ENCODE data around the gene CAMSAP2.

CAMSAP2 gene

DNA sequence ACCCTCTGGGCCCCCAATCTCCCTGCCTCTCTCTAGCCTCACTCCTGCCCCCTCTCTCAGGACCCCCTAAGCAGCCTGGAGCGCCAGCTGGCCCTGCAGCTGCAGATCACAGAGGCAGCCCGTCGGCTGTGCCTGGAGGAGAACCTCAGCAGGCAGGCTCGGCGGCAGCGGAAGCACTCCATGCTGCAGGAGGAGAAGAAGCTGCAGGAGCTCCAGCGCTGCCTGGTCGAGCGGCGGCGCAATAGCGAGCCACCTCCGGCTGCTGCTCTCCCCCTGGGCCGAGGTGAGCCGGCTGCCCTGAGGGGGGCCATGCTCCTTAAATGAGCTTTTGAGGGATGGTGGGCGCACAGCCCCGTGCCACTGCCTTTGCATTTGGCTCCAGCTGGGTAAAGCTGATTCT, 162.2 kb downstream of the CAMSAP2 start:
- no peak for DNase-seq

DNA sequence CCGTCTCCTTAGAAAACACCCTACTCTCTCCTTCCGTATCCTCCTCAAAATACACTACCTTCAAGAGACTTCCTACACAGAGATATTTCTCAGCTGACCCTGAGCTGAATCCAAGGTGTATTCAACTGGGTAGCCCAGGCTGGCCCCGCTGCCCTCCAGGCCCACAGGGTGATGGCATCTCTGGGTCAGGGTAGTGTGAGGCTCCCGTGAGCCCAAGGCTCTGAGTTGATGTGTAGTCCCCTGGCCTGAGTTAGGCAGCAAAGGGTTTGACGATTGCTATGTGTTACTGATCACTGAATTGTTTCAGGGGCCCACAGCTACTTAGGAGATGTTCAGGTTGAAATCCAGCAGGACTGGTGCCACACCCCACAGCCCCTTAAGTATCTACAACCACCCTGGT, 162.7 kb downstream of the CAMSAP2 start:
- no peak for DNase-seq

DNA sequence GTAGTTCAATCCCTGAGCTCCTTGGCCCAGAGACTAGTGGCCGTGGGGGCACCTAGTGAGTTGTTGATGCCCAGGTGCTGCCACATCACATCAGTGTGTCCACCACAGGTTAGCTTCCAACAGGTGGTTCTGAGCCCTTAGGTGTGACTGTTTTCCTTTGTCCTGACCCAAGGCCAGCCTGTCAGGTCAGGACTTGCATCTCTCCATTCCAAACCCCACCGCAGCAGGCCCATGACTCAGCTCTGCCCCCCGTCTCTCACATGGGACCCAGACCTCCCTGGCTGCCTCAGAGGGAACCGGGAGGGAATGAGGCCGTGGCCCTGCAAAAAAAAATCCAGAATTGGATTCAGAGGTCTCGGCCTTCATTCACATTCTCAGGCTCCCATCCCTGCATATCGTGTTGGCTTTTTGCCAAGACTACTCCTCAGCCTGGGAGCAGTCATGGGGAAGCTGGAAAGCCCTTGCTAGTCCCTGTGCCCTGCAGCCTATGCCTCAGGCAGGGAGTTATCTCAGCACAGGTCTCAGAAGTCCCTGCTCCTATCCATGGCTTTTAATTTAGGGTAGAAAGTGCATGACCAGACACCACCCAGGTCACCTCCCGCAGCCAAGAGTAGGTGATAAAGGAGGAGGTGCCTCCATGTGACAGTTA, 163.2 kb downstream of the CAMSAP2 start:
- DNase-seq: no peak

DNA sequence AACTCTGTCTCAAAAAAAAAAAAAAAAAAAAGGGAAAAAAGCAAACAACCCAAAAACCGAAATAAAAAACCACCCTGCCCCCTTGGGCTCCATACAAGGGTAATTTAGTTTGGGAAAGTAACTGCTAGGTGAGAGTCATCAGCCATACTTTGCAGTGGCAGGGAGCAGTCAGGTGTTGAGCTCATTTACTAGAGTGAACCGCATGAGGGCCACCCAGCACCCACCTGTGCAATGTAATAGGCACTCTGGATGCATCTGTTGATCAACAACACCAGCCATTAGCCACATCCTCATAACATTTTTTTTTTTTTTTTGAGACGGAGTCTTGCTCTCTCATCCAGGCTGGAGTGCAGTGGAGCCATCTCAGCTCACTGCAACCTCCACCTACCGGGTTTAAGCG, 165.1 kb downstream of the CAMSAP2 start:
- DNase-seq: no peak

DNA sequence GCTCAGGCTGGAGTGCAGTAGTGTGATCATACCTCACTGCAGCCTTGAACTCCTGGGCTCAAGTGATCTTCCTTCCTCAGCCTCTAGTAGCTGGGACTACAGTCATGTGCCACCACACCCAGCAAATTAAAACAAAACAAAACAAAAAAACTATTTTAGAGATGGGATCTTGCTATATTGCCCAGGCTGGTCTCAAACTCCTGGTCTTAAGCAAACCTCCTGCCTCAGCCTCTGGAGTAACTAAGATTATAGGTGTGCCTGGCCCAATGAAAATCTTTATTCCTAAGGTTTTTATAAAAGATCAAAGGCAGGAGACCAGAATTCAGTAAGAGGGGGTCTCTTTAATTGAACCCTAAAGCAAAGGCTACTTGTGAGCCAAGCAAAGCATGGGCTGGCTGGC, 166.1 kb downstream of the CAMSAP2 start:
- no peak for DNase-seq

DNA sequence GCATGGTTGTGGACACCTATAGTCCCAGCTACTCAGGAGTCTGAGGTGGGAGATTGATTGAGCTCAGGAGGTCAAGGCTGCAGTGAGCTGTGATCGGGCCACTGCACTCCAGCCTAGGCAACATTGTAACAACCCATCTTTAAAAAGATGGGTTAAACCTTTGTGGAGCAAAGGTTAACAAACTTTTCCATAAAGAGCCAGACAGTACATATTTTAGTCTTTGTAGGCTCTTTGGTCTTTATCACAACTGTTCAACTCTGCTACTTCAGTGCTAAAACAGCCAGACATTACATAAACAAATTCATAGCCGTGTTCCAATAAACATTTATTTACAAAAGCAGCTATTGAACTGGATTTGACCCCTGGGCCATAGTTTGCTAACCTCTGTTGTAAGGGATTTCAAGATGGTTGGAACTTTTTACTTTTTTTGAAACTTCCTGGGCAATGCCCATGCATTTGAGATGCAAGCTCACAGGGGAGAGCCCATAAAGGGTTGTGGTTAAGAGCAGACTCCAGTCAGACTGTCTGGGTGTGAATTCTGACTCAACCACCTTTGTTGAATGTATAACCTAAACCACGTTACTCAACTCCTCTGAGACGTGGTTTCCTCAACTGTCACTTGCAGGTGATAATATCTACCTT, 166.8 kb downstream of the CAMSAP2 start:
- no peak for DNase-seq

DNA sequence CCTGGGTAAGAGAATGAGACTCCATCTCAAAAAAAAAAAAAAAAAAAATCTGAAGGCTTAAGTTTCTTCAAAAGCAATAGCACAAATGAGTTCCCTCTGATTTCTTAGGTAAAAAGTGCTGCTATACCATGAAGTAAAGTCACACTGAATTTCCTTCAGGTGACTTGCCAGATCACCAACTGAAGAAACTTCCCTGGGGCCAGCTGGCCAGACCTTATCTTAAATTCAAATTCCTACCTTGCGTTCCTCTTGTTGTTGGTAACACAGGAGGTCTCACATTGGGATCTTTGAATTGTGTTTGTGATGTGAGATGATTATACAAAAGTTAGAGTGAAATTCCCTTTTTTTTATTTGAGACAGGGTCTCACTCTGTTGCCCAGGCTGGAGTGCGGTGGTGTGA, 167.8 kb downstream of the CAMSAP2 start:
- DNase-seq: no peak

DNA sequence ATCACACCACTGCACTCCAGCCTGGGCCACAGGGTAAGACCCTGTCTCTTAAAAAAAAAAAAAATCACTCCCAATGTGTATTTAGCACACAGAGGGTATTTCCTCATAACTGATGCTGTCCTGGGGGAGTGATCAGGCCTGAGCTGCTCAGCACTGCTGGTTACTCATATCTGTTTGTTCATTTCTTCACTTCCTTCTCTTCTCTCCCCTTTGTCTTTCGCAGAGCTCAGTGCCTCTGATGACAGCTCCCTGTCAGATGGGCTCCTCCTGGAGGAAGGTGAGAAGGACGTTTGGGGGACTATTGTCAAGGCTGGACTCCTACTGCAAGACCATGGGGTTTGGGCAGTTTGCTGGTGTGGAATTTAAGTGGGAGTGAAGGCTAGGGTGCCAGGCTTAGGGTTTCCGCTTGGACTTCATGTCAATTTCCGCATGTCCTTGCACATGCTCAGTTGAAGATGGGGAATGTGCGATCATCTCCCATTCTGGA, 169.0 kb downstream of the CAMSAP2 start:
- no peak for DNase-seq

DNA sequence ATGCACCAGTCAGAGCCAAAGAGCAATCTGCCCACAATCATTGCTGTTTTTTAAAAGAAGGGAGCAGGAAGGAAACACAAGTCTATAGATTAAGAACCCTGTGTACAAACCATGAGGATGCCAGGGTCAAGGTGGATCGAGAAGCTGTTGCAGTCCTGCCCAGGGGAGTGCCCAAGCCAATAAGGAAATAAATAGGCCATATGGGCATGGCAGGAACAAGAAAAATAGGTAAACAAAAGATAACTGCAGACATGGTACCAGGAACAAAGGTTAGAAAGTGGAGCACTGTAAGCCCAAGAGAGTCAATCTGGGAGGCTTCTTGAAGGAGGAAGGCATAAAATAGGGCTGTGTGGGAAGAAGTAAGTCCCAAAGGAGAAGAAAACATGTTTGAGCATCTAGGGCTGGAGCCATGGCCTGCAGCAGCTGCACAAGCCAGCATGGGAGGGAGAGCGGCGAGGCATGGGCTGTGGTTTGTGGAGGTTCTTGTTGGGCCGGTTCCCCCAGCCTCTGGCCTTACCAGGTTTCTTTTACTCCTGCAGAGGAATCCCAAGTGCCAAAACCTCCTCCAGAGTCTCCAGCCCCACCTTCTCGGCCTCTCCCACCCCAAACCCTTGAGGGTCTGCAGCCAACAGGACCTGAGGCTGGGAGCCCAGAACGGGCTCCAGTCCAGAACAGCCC, 169.6 kb downstream of the CAMSAP2 start:
- no peak for DNase-seq

DNA sequence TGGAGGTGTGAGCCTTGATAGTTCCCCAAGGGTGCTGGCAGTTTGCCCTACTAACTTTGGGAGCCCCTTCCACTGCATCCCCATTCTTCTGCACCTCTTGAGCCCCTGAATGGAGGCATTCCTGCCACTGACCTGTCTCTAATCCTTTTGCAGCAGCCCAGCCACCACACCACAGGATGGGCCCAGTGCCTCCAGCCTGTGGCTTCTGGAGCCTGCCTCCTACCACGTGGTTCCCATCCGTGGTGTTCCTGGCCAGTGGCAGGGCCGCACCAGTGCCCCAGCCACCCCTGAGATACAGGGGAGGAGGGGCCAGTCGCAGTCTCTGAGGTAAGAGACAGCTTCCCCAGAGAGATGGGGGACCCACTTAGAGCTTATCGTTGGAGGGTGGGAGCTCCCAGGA, 170.4 kb downstream of the CAMSAP2 start:
- no peak for DNase-seq

DNA sequence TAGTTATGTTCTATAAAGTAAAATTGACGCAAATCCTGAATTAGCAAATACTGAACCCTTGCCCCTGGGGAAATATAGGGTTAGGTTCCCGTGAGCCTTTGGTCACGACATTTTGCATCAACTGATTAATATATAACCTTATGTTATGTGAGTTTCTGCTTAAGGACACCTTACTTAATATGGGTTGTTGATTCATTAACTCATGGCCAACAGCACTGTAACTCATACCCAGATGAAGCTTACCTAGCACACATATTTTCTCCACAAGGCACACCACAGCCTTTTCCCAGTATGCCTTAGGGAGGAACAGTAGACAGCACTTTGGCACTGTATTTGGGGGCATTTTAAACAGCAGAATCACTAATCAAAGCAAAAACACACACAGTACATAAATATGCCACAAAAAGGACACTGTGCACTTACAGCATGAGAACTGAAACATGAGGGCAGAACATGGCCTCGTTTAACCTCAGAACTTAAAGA, 171.1 kb downstream of the CAMSAP2 start:
- no peak for DNase-seq
